GM12875 (cell line): Measurements from ENCODE around the gene HDAC9.

Experiments
- H3K4me3 ChIP-seq: one replicate; pipeline ENCODE4 v1.5.1; 2011; ENCODE audit warnings: low read depth, low read length, control low read depth
- CTCF ChIP-seq: IDR thresholded peaks from 2 replicates; pipeline ENCODE4 v1.5.1; 2011; ENCODE audit warnings: low read depth, mild to moderate bottlenecking, control low read depth, inconsistent platforms, low read length, moderate library complexity, borderline replicate concordance; ENCODE audit not compliant: insufficient read depth

HDAC9 gene

GRCh38 chr7:18901351-18901750 is 405.8 kb downstream of the HDAC9 start:
- no peak for TF ChIP-seq CTCF

GRCh38 chr7:18901982-18902421 is 406.5 kb downstream of the HDAC9 start:
- H3K4me3 ChIP-seq: no peak overlapping the region
- TF ChIP-seq CTCF: no peak

More at GRCh38 chr7:18901351-18901750, 405.8 kb downstream of the HDAC9 start:
- no peak overlapping the region for H3K4me3 ChIP-seq

- no peak overlapping the region for H3K4me3 ChIP-seq
- TF ChIP-seq CTCF: no peak
These were observed 407.3 kb downstream of the HDAC9 start for GRCh38 chr7:18902892-18903291.

GRCh38 chr7:18903695-18904094 is 408.1 kb downstream of the HDAC9 start:
- H3K4me3 ChIP-seq: no peak overlapping the region
- no peak for TF ChIP-seq CTCF

- TF ChIP-seq CTCF: no peak
- no peak overlapping the region for H3K4me3 ChIP-seq
These were observed 409.9 kb downstream of the HDAC9 start for GRCh38 chr7:18905316-18905943.

- no peak overlapping the region for H3K4me3 ChIP-seq
- TF ChIP-seq CTCF: no peak
These were observed 411.4 kb downstream of the HDAC9 start for GRCh38 chr7:18906901-18907300.

GRCh38 chr7:18913106-18913505 is 417.6 kb downstream of the HDAC9 start:
- H3K4me3 ChIP-seq: no peak overlapping the region
- no peak for TF ChIP-seq CTCF
